T-cell (primary cell): Measurements from ENCODE around the gene BDNF. TPM values are rescaled to one million over a fixed set of nuclear protein-coding genes. Genes with fewer than 3 reads are reported as not detected.

Experiments
- ATAC-seq, 4 experiments: fragments of 200-7000 bp in 3 of 4; fragments of 150-1000 bp in 1 of 4; cut with Tn5 transposase; replicated peaks in 1 of 4; 1 replicate in 3 of 4; 2 replicates in 1 of 4; pipeline ENCODE4 v1.10.0; 2021; ENCODE audit warnings: moderate library complexity in 3 of 4, mild to moderate bottlenecking in 2 of 4, moderate number of reproducible peaks in 1 of 4
- CTCF ChIA-PET, 2 donors: fragments of 300-600 bp; sonication (Branson Sonifier 250); formaldehyde crosslinking; loops; one replicate each; lab custom pipeline; 2022; ENCODE audit warnings: antibody characterized with exemption in 2 of 2; lab: Charles Lee
- POLR2A ChIA-PET, 2 donors: fragments of 300-600 bp; sonication (Branson Sonifier 250); formaldehyde crosslinking; loops; one replicate each; lab custom pipeline; 2022; ENCODE audit warnings: antibody characterized with exemption in 2 of 2; lab: Charles Lee
- DNase-seq, 35 experiments: peaks; one replicate each; pipeline versions ENCODE4 v3.0.0 to v3.0.0-alpha.2; 2013 to 2023
- H3K27ac ChIP-seq: one replicate; pipeline ENCODE4 v1.5.1; 2013; ENCODE audit warnings: low read length
- H3K27me3 ChIP-seq, 2 experiments: replicated peaks in 1 of 2; 1 replicate in 1 of 2; 2 replicates in 1 of 2; pipeline versions ENCODE4 v1.6.1 to v1.7.0; 2013; ENCODE audit warnings: low read length in 1 of 2, mixed read lengths in 1 of 2; ENCODE audit not compliant: control insufficient read depth in 2 of 2, insufficient read depth in 2 of 2; ENCODE audit errors: extremely low read depth in 1 of 2
- H3K36me3 ChIP-seq, 2 donors: 1 replicate in 1 of 2; 2 replicates in 1 of 2; pipeline versions ENCODE4 v1.6.1 to v1.7.0; 2013; ENCODE audit warnings: low read length in 1 of 2; ENCODE audit not compliant: control insufficient read depth in 2 of 2, insufficient read depth in 1 of 2; ENCODE audit errors: extremely low read depth in 1 of 2
- H3K4me1 ChIP-seq, 2 experiments: 1 replicate in 1 of 2; 2 replicates in 1 of 2; pipeline versions ENCODE4 v1.6.1 to v1.7.0; 2013; ENCODE audit warnings: low read length in 2 of 2, mixed read lengths in 1 of 2; ENCODE audit not compliant: insufficient read depth in 2 of 2, control insufficient read depth in 1 of 2; ENCODE audit errors: extremely low read depth in 1 of 2
- H3K4me3 ChIP-seq, 2 donors: 1 replicate in 1 of 2; 2 replicates in 1 of 2; pipeline versions ENCODE4 v1.5.1 to v1.7.0; 2013; ENCODE audit warnings: mild to moderate bottlenecking in 2 of 2, low read length in 1 of 2, moderate library complexity in 1 of 2; ENCODE audit not compliant: control insufficient read depth in 1 of 2; ENCODE audit errors: extremely low read depth in 1 of 2
- H3K9me3 ChIP-seq: 2 replicates; pipeline ENCODE4 v1.7.0; 2013
- H3K27ac Mint-ChIP-seq, 2 donors: one replicate each; pipeline ENCODE4 v1.8.0; 2020 to 2021; ENCODE audit warnings: mild to moderate bottlenecking in 2 of 2, mixed read lengths in 2 of 2
- H3K27me3 Mint-ChIP-seq, 2 donors: one replicate each; pipeline ENCODE4 v1.8.0; 2021 to 2022; ENCODE audit warnings: mixed read lengths in 2 of 2
- H3K36me3 Mint-ChIP-seq: one replicate; pipeline ENCODE4 v1.8.0; 2021; ENCODE audit warnings: mixed read lengths
- H3K4me1 Mint-ChIP-seq, 3 donors: one replicate each; pipeline ENCODE4 v1.8.0; 2020 to 2022; ENCODE audit warnings: mixed read lengths in 3 of 3, mild to moderate bottlenecking in 1 of 3
- H3K4me3 Mint-ChIP-seq, 3 donors: one replicate each; pipeline ENCODE4 v1.8.0; 2020 to 2022; ENCODE audit warnings: mild to moderate bottlenecking in 3 of 3, mixed read lengths in 3 of 3, moderate library complexity in 3 of 3
- H3K9me3 Mint-ChIP-seq, 3 donors: one replicate each; pipeline ENCODE4 v1.8.0; 2020 to 2022; ENCODE audit warnings: mixed read lengths in 3 of 3
- WGBS: methylation state at CpG from one replicate; pipeline ENCODE4 v1.1.5; 2013; ENCODE audit warnings: missing lambda C conversion rate; ENCODE audit not compliant: insufficient coverage; 5-methylcytosine and 5-hydroxymethylcytosine counted together
- total RNA-seq, 35 experiments: library from RNA in 6 of 35; stranded (reverse) in 6 of 35; fragments of 120-200 nt in 1 of 35; gene quantifications; one replicate each; pipeline versions ENCODE4 v1.2.1 to v1.2.4 and lab custom pipeline; 2013 to 2026

The BDNF gene
- total RNA-seq, 5 donors from 2014 or later (not counting 1 experiment from before 2014, with no cell fraction given): 0.09 TPM; not detected in 4

DNA sequence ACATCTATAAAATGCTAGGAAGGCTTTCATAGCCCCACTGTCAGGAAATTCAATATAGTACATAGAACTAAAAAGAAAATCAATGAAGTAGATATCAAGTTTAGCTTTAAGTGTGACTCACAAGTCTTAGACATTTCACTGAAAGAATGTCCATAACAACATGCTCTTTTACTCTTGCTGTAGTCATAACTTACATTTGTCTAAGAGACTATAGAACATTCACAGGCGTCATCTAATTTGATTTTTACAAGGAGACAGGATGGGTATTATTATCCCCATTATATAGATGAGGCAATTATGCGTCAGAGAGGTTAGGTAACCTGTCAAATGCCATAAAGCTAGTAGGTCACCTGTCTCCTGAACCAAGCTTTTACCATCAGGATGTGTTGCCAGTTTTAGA, 36.9 kb downstream of the BDNF start:
- ATAC-seq: no peak
- Mint-ChIP-seq H3K27me3 (peaks cover 0 to 4% of the 10 kb centered on the region in 2 donors), H3K36me3 (peaks cover 20% of the 10 kb centered on the region), H3K4me3 (no peak overlapping the region), H3K27ac (no peak overlapping the region), H3K4me1 (no peaks in the 10 kb centered on the region), H3K9me3 (peaks cover 17 to 27% (median 24%) of the 10 kb centered on the region in 3 donors)
- no CpG with 5 or more reads among the region's 2 CpGs for WGBS
- no peak overlapping the region for H3K4me3 ChIP-seq
- H3K4me1 ChIP-seq: no peaks in the 10 kb centered on the region
- POLR2A ChIA-PET: no interaction called here
- H3K36me3 ChIP-seq: no peaks in the 10 kb centered on the region
- H3K27ac ChIP-seq: no peak overlapping the region
- H3K27me3 ChIP-seq: no peaks in the 10 kb centered on the region
- no peaks in the 10 kb centered on the region for H3K9me3 ChIP-seq
- CTCF ChIA-PET: no interaction called here
- no peak for DNase-seq

DNA sequence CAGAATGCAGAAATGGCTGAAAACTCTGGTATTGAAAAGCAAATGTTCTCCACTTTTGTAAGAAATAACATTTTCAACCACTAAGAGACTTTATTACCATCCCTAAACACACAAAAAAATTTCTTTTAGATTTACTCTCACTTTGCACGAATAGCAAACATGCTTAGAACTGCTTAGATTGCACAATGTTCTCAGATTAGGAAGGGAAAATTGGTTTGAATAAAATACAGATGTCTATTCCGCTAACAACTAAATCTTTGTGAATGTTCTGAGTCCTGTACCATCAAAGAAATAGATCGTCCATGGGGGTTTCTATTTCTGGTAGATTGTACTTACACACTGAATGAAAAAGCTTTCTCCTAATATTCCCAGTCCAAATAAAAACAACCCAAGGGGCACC, 40.1 kb downstream of the BDNF start:
- Mint-ChIP-seq H3K4me1 (no peaks in the 10 kb centered on the region), H3K36me3 (peaks cover 30% of the 10 kb centered on the region), H3K4me3 (no peak overlapping the region), H3K9me3 (peaks cover 5 to 15% (median 10%) of the 10 kb centered on the region in 3 donors), H3K27ac (no peak overlapping the region), H3K27me3 (peaks cover 0 to 4% of the 10 kb centered on the region in 2 donors)
- no peaks in the 10 kb centered on the region for H3K4me1 ChIP-seq
- no peak overlapping the region for H3K27ac ChIP-seq
- no peak for ATAC-seq
- H3K36me3 ChIP-seq: no peaks in the 10 kb centered on the region
- CTCF ChIA-PET: no interaction called here
- no peaks in the 10 kb centered on the region for H3K27me3 ChIP-seq
- H3K9me3 ChIP-seq: no peaks in the 10 kb centered on the region
- no peak for DNase-seq
- WGBS: no CpG with 5 or more reads among the region's 3 CpGs
- POLR2A ChIA-PET: no interaction called here
- H3K4me3 ChIP-seq: no peak overlapping the region

DNA sequence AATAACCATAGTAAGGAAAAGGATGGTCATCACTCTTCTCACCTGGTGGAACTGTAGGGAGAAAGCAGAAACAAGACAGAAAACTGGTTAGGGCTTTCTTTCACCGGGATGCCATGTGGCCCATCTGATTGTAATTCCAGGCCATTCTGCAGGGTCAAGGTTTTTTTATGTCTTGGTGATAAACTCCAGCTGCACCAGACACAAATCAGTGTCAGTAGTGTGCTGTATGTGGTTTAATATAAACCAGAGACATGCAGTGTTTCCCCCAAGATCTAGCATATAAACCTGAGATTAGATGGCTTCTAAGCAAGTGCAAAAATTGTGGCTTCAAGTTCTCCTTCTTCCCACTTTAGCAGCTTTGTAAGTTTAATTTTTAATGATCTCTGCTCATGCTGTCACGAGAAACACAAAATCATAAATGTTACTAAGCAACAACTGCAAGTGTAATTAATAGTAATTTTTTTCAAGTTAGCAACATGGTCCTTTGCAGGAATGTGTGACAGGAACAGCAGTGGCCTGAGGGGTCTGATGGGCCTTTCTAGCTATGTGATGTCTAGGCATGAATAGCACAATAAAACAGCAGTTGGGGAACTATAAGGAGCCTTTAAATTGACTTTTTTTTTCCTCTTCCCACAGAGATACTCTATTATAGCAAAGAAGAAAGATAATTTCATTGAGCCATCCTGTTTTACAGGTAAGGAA, 41.6 kb downstream of the BDNF start:
- CTCF ChIA-PET: no interaction called here
- H3K36me3 Mint-ChIP-seq: peaks cover 30% of the 10 kb centered on the region
- POLR2A ChIA-PET: no interaction called here

DNA sequence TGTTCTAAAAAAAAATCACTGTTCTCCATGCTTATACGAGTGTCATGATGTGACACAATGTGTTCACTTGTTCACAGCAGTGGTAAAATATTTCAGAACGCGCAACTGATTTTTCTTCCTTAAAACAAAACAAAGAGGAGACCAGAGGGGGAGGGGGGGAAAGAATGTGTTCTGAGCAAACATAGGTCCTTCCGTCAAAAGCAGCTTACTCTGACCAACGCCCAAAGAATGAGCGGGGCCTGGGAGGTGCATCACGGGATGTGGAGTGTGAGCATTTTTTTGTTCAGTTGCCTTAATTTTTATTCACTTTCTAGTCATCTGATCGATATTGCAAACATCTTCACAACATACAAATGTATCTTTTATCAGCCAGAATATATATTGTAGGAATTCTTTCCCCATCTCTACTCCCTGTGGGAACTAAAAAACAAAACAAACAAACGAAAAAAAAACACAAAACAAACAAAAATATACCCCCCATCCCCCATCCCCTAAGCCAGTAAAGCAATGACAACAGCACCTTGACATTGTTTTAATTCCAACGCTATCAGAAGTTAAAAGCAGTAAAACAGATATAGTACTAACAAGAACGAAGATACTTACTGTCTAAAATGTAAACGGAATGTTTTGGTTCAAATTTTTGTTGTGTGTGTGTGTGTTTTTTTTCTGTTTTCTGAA, 43.3 kb downstream of the BDNF start:
- DNase-seq (no peak), ATAC-seq (no peak)
- Mint-ChIP-seq H3K4me3 (no peak overlapping the region), H3K9me3 (peaks cover 5 to 10% (median 9%) of the 10 kb centered on the region in 3 donors), H3K27me3 (peaks cover 0 to 4% of the 10 kb centered on the region in 2 donors), H3K36me3 (peaks cover 30% of the 10 kb centered on the region), H3K4me1 (no peaks in the 10 kb centered on the region), H3K27ac (no peak overlapping the region)
- Histone ChIP-seq H3K36me3 (no peaks in the 10 kb centered on the region), H3K4me1 (no peaks in the 10 kb centered on the region), H3K27me3 (no peaks in the 10 kb centered on the region), H3K9me3 (no peaks in the 10 kb centered on the region), H3K27ac (no peak overlapping the region), H3K4me3 (no peak overlapping the region)
- CTCF ChIA-PET: no interaction called here
- WGBS: no CpG with 5 or more reads among the region's 12 CpGs
- POLR2A ChIA-PET: no interaction called here

More for the DNA sequence above, 41.6 kb downstream of the BDNF start:
- Histone ChIP-seq H3K4me3 (no peak overlapping the region), H3K4me1 (no peaks in the 10 kb centered on the region), H3K27ac (no peak overlapping the region), H3K9me3 (no peaks in the 10 kb centered on the region), H3K27me3 (no peaks in the 10 kb centered on the region), H3K36me3 (no peaks in the 10 kb centered on the region)
- Mint-ChIP-seq H3K27me3 (peaks cover 0 to 4% of the 10 kb centered on the region in 2 donors), H3K27ac (no peak overlapping the region), H3K4me3 (no peak overlapping the region), H3K9me3 (peaks cover 5 to 15% (median 10%) of the 10 kb centered on the region in 3 donors), H3K4me1 (no peaks in the 10 kb centered on the region)
- ATAC-seq: no peak
- WGBS: no CpG with 5 or more reads among the region's 2 CpGs
- no peak for DNase-seq

DNA sequence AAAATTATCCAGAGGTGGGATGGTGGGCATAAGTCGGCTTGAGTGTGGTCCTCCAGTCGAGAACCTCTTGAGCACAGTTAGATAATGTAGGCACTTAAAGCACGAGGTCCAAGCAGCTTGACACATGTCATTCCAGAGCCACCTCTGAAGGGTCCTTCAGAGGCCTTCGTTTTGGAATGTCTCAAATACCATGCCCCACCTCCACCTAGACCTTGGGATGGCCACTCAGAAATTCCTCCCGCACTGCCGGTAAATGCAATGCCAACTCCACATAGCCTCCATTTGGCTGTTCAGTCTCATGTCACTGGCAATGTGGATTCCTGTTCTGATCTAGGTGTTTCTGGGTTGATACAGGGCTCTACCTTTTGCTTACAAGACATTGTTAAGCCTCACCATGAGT, 43.9 kb downstream of the BDNF start:
- peaks cover 0 to 5% (median 3%) of the 10 kb centered on the region in 3 donors for H3K9me3 Mint-ChIP-seq
- no peaks in the 10 kb centered on the region for H3K9me3 ChIP-seq
- ATAC-seq: no peak
- WGBS: 74% methylated on average over 4 of the region's 6 CpGs
- H3K27me3 Mint-ChIP-seq: no peaks in the 10 kb centered on the region
- POLR2A ChIA-PET: no interaction called here
- no peak for DNase-seq
- no peak overlapping the region for H3K27ac ChIP-seq
- H3K4me3 ChIP-seq: no peak overlapping the region
- H3K27ac Mint-ChIP-seq: no peak overlapping the region
- H3K27me3 ChIP-seq: no peaks in the 10 kb centered on the region
- H3K36me3 ChIP-seq: no peaks in the 10 kb centered on the region
- CTCF ChIA-PET: no interaction called here
- H3K36me3 Mint-ChIP-seq: peaks cover 25% of the 10 kb centered on the region
- H3K4me1 Mint-ChIP-seq: no peaks in the 10 kb centered on the region
- no peaks in the 10 kb centered on the region for H3K4me1 ChIP-seq
- no peak overlapping the region for H3K4me3 Mint-ChIP-seq

DNA sequence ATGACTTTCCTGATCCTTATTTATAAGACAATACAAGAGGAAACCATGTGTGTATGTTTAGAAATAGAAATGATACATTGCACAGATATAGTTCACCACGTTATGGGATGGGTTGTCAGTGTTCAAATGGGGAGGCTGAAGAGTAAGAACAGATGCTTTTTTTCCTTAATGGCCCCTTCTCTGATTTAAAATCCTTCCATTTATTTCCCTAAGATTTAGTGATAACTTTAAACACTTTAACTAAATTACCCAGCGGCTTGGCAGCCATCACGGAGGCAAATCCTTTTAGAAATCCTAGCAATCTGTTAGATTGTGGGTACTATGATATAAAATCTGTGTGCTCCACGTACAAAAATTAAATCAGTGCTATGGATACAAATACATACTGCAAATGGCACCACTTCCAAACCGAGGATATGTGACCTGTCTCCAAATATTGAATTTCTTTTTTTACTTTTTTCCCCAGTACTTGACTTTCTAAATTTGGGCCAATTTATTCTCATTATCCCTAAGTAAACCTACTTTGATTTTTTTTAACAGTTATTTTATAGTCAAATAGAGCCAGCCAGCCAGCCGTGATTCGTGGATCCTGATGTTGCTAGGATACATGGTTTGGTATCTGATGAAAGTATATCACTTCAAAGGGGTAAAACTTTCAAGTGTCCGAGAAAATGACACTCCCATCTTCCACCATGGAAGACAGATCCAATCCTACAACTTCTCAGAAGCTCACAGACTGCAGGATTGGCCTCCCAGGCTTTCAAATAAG, 46.1 kb downstream of the BDNF start:
- H3K9me3 ChIP-seq: no peaks in the 10 kb centered on the region
- ChIA-PET CTCF (no interaction called here), POLR2A (no interaction called here)
- Mint-ChIP-seq H3K27ac (no peak overlapping the region), H3K36me3 (peaks cover 16% of the 10 kb centered on the region), H3K9me3 (peaks cover 0 to 4% (median 3%) of the 10 kb centered on the region in 3 donors), H3K4me1 (no peaks in the 10 kb centered on the region), H3K27me3 (no peaks in the 10 kb centered on the region), H3K4me3 (no peak overlapping the region)
- no peaks in the 10 kb centered on the region for H3K27me3 ChIP-seq
- H3K36me3 ChIP-seq: no peaks in the 10 kb centered on the region
- WGBS: no CpG with 5 or more reads among the region's 8 CpGs
- DNase-seq: no peak
- no peak overlapping the region for H3K27ac ChIP-seq
- ATAC-seq: no peak
- H3K4me1 ChIP-seq: no peaks in the 10 kb centered on the region
- H3K4me3 ChIP-seq: no peak overlapping the region
